RWPE1 (cell line): ENCODE data around the gene HDAC6.
"Not testable (repeated sequence)": the region's sequence is repeated elsewhere in the genome, so short reads cannot be mapped to it uniquely, and the experiment has no call there.

Experiments used
- CTCF ChIA-PET: fragments of 350-600 bp; sonication (Branson Sonifier 250); formaldehyde crosslinking; extraction: SDS; loops from one replicate; lab custom pipeline; 2021; lab: Yijun Ruan, JAX
- POLR2A ChIA-PET: fragments of 400-600 bp; formaldehyde crosslinking; extraction: SDS; loops from one replicate; lab custom pipeline; 2020; ENCODE audit warnings: antibody characterized with exemption; ENCODE audit not compliant: low non-redundant PET; lab: Yijun Ruan, JAX
- DNase-seq: peaks from one replicate; pipeline ENCODE4 v3.0.0; 2012; ENCODE audit warnings: low spot score
- H3K27ac ChIP-seq: fragments of 450-650 bp; 2 replicates; pipeline ENCODE4 v1.5.1; 2017
- TF ChIP-seq, protein P1 (sequence below): fragments of 450-650 bp; conservative IDR thresholded peaks from 2 replicates; pipeline ENCODE4 v1.5.1; 2017; ENCODE audit warnings: low read depth, mild to moderate bottlenecking

HDAC6 gene

DNA sequence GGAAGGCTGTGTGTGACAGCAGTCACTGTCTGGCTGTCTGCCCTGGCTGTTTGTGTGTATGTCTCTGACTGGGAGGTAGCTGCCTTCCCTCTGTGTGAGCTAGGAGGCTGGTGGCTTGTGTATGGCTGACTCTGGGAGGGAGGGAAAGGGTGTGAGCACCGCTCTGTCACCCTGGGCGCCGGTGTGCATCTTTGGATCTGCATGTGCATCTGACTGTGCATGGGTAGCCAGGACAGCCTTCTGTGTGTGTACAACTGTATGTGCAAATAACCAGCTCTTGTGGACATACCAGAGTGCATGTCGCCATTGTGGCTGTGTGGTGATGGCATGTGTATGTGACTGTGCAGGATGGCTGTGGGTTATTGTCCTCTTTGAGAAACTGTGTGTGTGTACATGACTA, 17.0 kb downstream of the HDAC6 start:
- TF ChIP-seq, protein P1, sequence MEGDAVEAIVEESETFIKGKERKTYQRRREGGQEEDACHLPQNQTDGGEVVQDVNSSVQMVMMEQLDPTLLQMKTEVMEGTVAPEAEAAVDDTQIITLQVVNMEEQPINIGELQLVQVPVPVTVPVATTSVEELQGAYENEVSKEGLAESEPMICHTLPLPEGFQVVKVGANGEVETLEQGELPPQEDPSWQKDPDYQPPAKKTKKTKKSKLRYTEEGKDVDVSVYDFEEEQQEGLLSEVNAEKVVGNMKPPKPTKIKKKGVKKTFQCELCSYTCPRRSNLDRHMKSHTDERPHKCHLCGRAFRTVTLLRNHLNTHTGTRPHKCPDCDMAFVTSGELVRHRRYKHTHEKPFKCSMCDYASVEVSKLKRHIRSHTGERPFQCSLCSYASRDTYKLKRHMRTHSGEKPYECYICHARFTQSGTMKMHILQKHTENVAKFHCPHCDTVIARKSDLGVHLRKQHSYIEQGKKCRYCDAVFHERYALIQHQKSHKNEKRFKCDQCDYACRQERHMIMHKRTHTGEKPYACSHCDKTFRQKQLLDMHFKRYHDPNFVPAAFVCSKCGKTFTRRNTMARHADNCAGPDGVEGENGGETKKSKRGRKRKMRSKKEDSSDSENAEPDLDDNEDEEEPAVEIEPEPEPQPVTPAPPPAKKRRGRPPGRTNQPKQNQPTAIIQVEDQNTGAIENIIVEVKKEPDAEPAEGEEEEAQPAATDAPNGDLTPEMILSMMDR: no peak
- no peak overlapping the region for H3K27ac ChIP-seq
- DNase-seq: no peak
- CTCF ChIA-PET: no interaction called here
- POLR2A ChIA-PET: no interaction called here

DNA sequence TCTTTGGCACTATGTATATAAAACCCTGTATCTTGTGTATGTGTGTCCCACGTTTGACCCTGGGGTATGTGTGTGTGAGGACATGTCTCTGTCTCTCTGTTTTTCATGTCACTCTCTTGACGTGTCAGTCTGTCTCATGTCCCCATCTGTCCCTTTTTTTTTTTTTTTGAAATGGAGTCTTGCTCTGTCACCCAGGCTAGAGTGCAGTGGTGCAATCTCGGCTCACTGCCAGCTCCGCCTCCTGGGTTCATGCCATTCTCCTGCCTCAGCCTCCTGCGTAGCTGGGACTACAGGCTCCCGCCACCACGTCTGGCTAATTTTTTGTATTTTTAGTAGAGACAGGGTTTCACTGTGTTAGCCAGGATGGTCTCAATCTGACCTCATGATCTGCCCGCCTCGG, 17.5 kb downstream of the HDAC6 start:
- DNase-seq, POLR2A ChIA-PET, CTCF ChIA-PET, H3K27ac ChIP-seq: not testable (repeated sequence)

DNA sequence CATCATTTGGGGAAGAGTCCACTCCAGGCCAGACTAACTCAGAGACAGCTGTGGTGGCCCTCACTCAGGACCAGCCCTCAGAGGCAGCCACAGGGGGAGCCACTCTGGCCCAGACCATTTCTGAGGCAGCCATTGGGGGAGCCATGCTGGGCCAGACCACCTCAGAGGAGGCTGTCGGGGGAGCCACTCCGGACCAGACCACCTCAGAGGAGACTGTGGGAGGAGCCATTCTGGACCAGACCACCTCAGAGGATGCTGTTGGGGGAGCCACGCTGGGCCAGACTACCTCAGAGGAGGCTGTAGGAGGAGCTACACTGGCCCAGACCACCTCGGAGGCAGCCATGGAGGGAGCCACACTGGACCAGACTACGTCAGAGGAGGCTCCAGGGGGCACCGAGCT, 21.2 kb downstream of the HDAC6 start:
- ChIA-PET POLR2A (no interaction called here), CTCF (interaction anchor here (0.9 kb wide), 1 partner anchor 78 kb away, joined by 5 read pairs; no protein-coding TSS in a partner anchor)
- no peak for DNase-seq
- TF ChIP-seq, protein P1: no peak
- no peak overlapping the region for H3K27ac ChIP-seq

DNA sequence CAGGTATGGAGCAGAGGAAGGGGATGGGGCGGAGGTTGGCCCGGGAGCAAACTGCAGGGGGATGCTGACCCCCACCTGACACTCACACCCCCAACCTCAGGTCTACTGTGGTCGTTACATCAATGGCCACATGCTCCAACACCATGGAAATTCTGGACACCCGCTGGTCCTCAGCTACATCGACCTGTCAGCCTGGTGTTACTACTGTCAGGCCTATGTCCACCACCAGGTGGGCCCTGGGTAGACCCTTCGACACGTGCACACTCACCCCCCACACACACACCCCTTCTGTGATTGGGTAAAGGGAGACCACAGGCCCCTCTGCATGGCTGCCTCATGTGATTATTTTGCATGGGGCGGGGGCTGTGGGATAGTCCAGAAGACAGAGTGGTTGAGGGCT, 22.2 kb downstream of the HDAC6 start:
- ChIA-PET CTCF (interaction anchor here (0.6 kb wide), 1 partner anchor 194 kb away, joined by 3 read pairs; no protein-coding TSS in a partner anchor), POLR2A (no interaction called here)
- DNase-seq: no peak
- no peak overlapping the region for H3K27ac ChIP-seq
- TF ChIP-seq, protein P1: no peak

DNA sequence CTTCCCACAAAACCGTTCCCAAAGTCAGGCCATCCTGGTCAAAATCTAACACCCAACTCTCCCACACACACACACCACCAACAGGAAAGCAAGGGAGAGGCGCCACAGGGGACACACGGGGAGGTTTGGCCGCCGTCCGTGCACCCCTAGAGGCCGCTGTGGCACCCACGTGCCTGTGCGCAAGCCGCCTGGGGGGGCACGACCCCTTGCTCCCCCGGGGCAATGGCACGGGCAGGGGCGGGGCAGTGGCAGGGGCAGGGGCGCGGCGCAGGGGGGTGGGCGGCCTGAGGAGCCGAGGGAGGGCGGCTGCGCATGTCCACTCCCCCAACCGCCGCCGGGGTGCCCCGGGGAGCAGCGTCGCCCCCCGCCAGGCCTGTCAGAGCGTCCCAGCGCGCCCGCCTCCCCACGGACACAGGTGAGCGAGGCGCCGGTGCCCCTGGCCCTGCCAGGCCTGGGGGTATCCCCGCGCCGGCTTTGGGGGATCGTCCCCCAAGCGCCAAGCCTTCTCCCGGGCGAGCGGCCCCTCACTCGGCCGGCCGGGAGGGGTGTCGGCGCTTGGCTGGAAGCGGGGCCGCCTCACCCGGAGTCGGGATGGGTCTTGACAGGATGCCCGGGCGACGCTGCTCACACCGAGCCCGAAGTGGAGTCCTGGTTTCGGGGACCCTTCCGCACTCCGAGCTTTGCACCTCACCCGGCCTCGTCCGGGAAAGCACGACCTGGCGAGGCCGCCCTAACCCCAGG, 24.4 kb downstream of the HDAC6 start, which contains the start of gene ERAS:
TSS of gene ERAS (plus strand) at position 379 of the 741 bp plus-strand sequence. CDS start 2,611 bp downstream, outside the sequence.
- POLR2A ChIA-PET: no interaction called here
- CTCF ChIA-PET: no interaction called here
- no peak for DNase-seq
- H3K27ac ChIP-seq: no peak within 1 kb of the TSS
- TF ChIP-seq, protein P1: no peak

DNA sequence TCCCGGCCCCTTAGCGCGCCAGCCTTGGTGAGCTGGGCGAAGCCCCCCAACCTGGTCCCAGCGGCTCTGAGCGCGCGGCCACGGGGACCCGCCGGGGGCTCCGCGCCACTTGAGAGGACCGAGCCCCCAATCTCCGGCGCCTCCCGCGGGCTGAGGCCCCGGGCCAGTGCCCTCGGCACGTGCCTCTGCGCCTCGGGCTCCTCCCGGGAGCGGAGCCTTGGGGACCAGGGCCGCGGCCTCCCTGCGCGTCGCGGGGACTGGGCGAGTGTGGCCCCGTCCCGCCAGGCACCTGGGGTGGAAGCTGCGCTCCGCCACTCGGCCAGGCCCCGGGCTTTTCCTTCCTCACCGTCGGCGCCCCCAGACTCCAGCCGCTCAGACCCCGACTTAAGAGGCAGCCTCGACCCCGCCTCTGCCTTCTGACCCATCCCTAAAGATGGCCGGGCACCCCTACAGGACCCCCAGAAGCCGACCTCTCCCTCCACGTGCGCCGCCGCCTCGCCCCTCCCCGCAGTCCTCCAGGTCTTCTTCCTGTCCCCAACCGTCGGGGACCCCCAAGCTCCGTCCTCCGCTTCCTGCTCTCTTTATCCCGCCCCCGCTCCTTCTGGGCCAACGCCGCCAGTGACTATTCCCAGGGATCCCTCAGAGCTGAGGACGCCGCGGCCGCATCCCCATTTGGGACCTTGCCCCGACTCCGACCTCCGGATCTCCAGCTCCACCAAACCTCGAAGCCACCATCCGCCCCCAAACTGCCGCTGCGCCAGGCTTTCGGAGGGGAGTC, 25.2 kb downstream of the HDAC6 start:
- ChIA-PET POLR2A (no interaction called here), CTCF (no interaction called here)
- no peak for DNase-seq
- H3K27ac ChIP-seq: no peak overlapping the region
- TF ChIP-seq, protein P1: no peak

DNA sequence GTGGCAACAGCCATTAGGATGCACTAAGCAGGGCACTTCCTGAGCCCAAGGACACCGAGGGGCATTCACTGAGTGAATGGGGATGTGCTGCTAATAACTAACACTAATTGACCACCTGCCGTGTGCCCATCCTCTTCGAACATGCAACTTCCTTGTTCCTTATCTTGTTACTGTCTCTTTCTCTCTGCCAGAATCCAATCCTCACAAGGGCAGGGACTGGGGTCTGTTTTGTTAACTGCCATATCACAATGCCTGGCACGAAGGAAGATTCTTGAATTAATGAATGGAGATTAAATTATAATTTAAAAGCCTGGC, 25.7 kb downstream of the HDAC6 start:
- CTCF ChIA-PET: no interaction called here
- TF ChIP-seq, protein P1: no peak
- POLR2A ChIA-PET: no interaction called here
- no peak overlapping the region for H3K27ac ChIP-seq
- no peak for DNase-seq
